NCI-H82 (cell line): ENCODE data around the gene CDH13.
A peak's percentile ranks its signal among the peaks of the same experiment; 100 is the strongest.

ENCODE experiments used
- DNase-seq: peaks from one replicate; lab custom pipeline; 2025; lab: John Stamatoyannopoulos, UW

CDH13 gene

GRCh38 chr16:83437036-83437435 lies 810.3 kb downstream of the CDH13 start:
- DNase-seq: no peak

GRCh38 chr16:83438326-83438725 lies 811.6 kb downstream of the CDH13 start:
- DNase-seq: no peak

- DNase-seq: no peak
Observed at GRCh38 chr16:83439412-83439811, 812.6 kb downstream of the CDH13 start.

GRCh38 chr16:83441517-83441916 lies 814.7 kb downstream of the CDH13 start:
- peak; percentile 5 for DNase-seq

GRCh38 chr16:83443972-83444371 lies 817.2 kb downstream of the CDH13 start:
- DNase-seq: no peak

GRCh38 chr16:83447560-83447959 lies 820.8 kb downstream of the CDH13 start:
- DNase-seq: no peak

- DNase-seq: no peak
Observed at GRCh38 chr16:83449861-83450260, 823.1 kb downstream of the CDH13 start.

GRCh38 chr16:83453977-83454376 lies 827.2 kb downstream of the CDH13 start:
- DNase-seq: no peak

GRCh38 chr16:83455716-83456115 lies 828.9 kb downstream of the CDH13 start:
- no peak for DNase-seq

GRCh38 chr16:83456934-83457333 lies 830.2 kb downstream of the CDH13 start:
- DNase-seq: no peak

- no peak for DNase-seq
Observed at GRCh38 chr16:83458612-83459011, 831.8 kb downstream of the CDH13 start.

GRCh38 chr16:83464991-83465390 lies 838.2 kb downstream of the CDH13 start:
- no peak for DNase-seq

GRCh38 chr16:83470416-83470815 lies 843.6 kb downstream of the CDH13 start:
- DNase-seq: no peak

- no peak for DNase-seq
Observed at GRCh38 chr16:83472776-83473501, 846.2 kb downstream of the CDH13 start.

- no peak for DNase-seq
Observed at GRCh38 chr16:83473926-83474650, 847.3 kb downstream of the CDH13 start.

GRCh38 chr16:83475108-83475507 lies 848.3 kb downstream of the CDH13 start:
- DNase-seq: no peak

GRCh38 chr16:83481589-83481988 lies 854.8 kb downstream of the CDH13 start:
- DNase-seq: no peak

GRCh38 chr16:83482545-83483162 lies 855.9 kb downstream of the CDH13 start:
- peak; percentile 15 for DNase-seq

- DNase-seq: no peak
Observed at GRCh38 chr16:83490073-83490472, 863.3 kb downstream of the CDH13 start.

GRCh38 chr16:83494459-83494858 lies 867.7 kb downstream of the CDH13 start:
- DNase-seq: no peak

GRCh38 chr16:83501481-83501880 lies 874.7 kb downstream of the CDH13 start:
- DNase-seq: no peak

- DNase-seq: no peak
Observed at GRCh38 chr16:83508295-83508694, 881.5 kb downstream of the CDH13 start.

- DNase-seq: no peak
Observed at GRCh38 chr16:83509316-83509715, 882.5 kb downstream of the CDH13 start.
